Activated naive CD4-positive, alpha-beta T cell treated with anti-CD3 and anti-CD28 coated beads for 36 hours (primary cell): ENCODE measurements around the gene MSTN. TPM values are rescaled to one million over a fixed set of nuclear protein-coding genes. Genes with fewer than 3 reads are reported as not detected.
"Not testable (repeated sequence)": the region's sequence is repeated elsewhere in the genome, so short reads cannot be mapped to it uniquely, and the experiment has no call there.

Experiments used
- CTCF ChIA-PET: fragments of 350-600 bp; sonication (Branson Sonifier 250); formaldehyde crosslinking; loops from one replicate; lab custom pipeline; 2021; ENCODE audit warnings: antibody characterized with exemption; lab: Charles Lee
- DNase-seq: peaks from one replicate; pipeline ENCODE4 v3.0.0-alpha.2; 2020
- H3K27ac Mint-ChIP-seq: one replicate; pipeline ENCODE4 v1.8.0; 2021; ENCODE audit warnings: mild to moderate bottlenecking, mixed read lengths
- H3K27me3 Mint-ChIP-seq: one replicate; pipeline ENCODE4 v1.8.0; 2021; ENCODE audit warnings: low read depth, mixed read lengths
- H3K36me3 Mint-ChIP-seq: one replicate; pipeline ENCODE4 v1.8.0; 2021; ENCODE audit warnings: low read depth, mixed read lengths
- H3K4me1 Mint-ChIP-seq: one replicate; pipeline ENCODE4 v1.8.0; 2021; ENCODE audit warnings: low read depth, mixed read lengths
- H3K4me3 Mint-ChIP-seq: one replicate; pipeline ENCODE4 v1.8.0; 2021; ENCODE audit warnings: mild to moderate bottlenecking, moderate library complexity, mixed read lengths
- H3K9me3 Mint-ChIP-seq: one replicate; pipeline ENCODE4 v1.8.0; 2021; ENCODE audit warnings: mixed read lengths
- intact Hi-C: fragments of 100-400 bp; cut with micrococcal nuclease; formaldehyde crosslinking; loops from one replicate; pipeline ENCODE4 v1.15.1; 2023
- total RNA-seq, 2 experiments: library from RNA; stranded (reverse); gene quantifications; one replicate each; pipeline ENCODE4 v1.2.3, GENCODE V29; 2021

MSTN gene
- total RNA-seq, 2 experiments from 2014 or later, result not detected

DNA sequence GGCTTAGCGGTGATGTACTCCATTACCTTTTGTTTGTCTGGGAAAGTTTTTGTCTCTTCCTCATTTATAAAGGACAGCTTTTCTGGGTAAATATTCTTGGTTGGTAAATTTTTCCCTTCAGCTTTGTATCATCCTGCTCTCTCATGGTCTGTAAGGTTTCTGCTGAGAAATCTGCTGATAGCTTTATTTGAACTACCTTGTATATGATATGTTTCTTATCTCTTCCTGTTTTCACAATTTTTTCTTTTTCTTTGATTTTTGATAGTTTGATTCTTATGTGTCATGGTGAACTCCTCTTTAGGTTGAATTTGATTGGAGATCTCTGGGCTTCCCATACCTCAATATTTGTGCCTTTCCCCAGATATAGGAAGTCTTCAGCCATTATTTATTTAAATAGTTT is 44.7 kb downstream of the MSTN start:
- no peak overlapping the region for H3K27ac Mint-ChIP-seq
- no peak for DNase-seq
- H3K27me3 Mint-ChIP-seq, result peaks cover 15% of the 10 kb centered on the region
- intact Hi-C loops, result no loop called here
- H3K4me1 Mint-ChIP-seq, result no peaks in the 10 kb centered on the region
- peaks cover 22% of the 10 kb centered on the region for H3K9me3 Mint-ChIP-seq
- H3K36me3 Mint-ChIP-seq, result no peaks in the 10 kb centered on the region
- CTCF ChIA-PET, result interaction anchor here (1.1 to 1.2 kb wide), 2 partner anchors 9 to 19 kb away, joined by 3 to 4 read pairs; no protein-coding TSS in a partner anchor
- no peak overlapping the region for H3K4me3 Mint-ChIP-seq

DNA sequence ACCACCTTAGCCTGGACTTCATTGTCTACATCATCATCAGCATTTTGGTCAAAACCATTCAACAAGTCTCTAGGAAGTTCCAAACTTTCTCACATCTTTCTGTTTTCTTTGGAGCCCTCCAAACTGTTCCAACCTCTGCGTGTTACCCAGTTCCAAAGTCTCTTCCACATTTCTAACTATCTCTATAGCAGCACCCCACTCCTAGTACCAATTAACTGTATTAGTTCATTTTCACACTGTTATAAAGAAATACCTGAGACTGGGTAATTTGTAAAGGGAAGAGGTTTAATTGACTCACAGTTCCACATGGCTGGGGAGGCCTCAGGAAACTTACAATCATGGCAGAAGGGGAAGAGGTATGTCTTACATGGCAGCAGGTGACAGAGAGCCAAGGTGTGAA is 46.6 kb downstream of the MSTN start:
- DNase-seq, H3K36me3 Mint-ChIP-seq, H3K4me3 Mint-ChIP-seq, CTCF ChIA-PET, H3K27ac Mint-ChIP-seq, H3K4me1 Mint-ChIP-seq, intact Hi-C loops: not testable (repeated sequence)
- Mint-ChIP-seq H3K27me3 (peaks cover 13% of the 10 kb centered on the region), H3K9me3 (peaks cover 22% of the 10 kb centered on the region)
